Lung (tissue), 12 donors: ENCODE data around the gene TPX2. TPM values are rescaled to one million over a fixed set of nuclear protein-coding genes. Genes with fewer than 3 reads are reported as not detected.

ENCODE experiments used
- ATAC-seq: fragments of 200-7000 bp; cut with Tn5 transposase; one replicate; pipeline ENCODE4 v1.9.1; 2020; ENCODE audit warnings: moderate number of reproducible peaks; ENCODE audit not compliant: insufficient read depth, low FRiP score
- DNase-seq, 3 donors: peaks; one replicate each; pipeline ENCODE4 v3.0.0-alpha.2; 2013 to 2017
- H3K27ac ChIP-seq, 2 donors: one replicate each; pipeline ENCODE4 v1.5.1; 2013; ENCODE audit warnings: mild to moderate bottlenecking in 2 of 2, moderate library complexity in 2 of 2, control low read depth in 1 of 2, inconsistent platforms in 1 of 2, low read depth in 1 of 2, low read length in 1 of 2
- H3K27me3 ChIP-seq, 3 donors: one replicate each; pipeline ENCODE4 v1.5.1; 2013; ENCODE audit warnings: low read length in 2 of 3; ENCODE audit not compliant: control insufficient read depth in 3 of 3, insufficient read depth in 3 of 3
- H3K36me3 ChIP-seq, 4 donors: one replicate each; pipeline ENCODE4 v1.5.1; 2013; ENCODE audit warnings: low read length in 4 of 4, mild to moderate bottlenecking in 1 of 4, moderate library complexity in 1 of 4; ENCODE audit not compliant: control insufficient read depth in 4 of 4, insufficient read depth in 4 of 4
- H3K4me1 ChIP-seq, 5 donors: one replicate each; pipeline ENCODE4 v1.5.1; 2013; ENCODE audit warnings: low read length in 5 of 5, mild to moderate bottlenecking in 2 of 5, moderate library complexity in 1 of 5; ENCODE audit not compliant: control insufficient read depth in 5 of 5, insufficient read depth in 5 of 5
- H3K4me3 ChIP-seq: one replicate; pipeline ENCODE4 v1.5.1; 2013; ENCODE audit warnings: mild to moderate bottlenecking, control low read depth, moderate library complexity
- H3K9ac ChIP-seq, 2 donors: one replicate each; pipeline ENCODE4 v1.5.1; 2013; ENCODE audit warnings: low read length in 2 of 2, control low read depth in 1 of 2; ENCODE audit not compliant: insufficient read depth in 1 of 2
- H3K9me3 ChIP-seq, 4 donors: one replicate each; pipeline ENCODE4 v1.5.1; 2013; ENCODE audit warnings: low read length in 3 of 4, mild to moderate bottlenecking in 1 of 4, moderate library complexity in 1 of 4; ENCODE audit not compliant: control insufficient read depth in 4 of 4, insufficient read depth in 3 of 4
- CTCF ChIP-seq: IDR thresholded peaks from 2 replicates; pipeline ENCODE4 v1.5.1; 2012; ENCODE audit warnings: mild to moderate bottlenecking; ENCODE audit errors: control extremely low read depth, extremely low read depth
- WGBS, 2 donors: extraction: QIAGEN DNeasy Blood & Tissue Kit; methylation state at CpG; one replicate each; pipeline ENCODE4 v1.1.7; 2013; 5-methylcytosine and 5-hydroxymethylcytosine counted together
- polyA plus RNA-seq, 2 donors: library from polyadenylated mRNA; stranded (reverse); fragments of 200-250 nt; gene quantifications; one replicate each; pipeline ENCODE4 v1.2.1, GENCODE V29; 2013
- total RNA-seq, 2 donors: library from RNA; depleted of rRNA in 1 of 2; stranded (reverse); fragments of >200 nt in 1 of 2; gene quantifications; one replicate each; pipeline ENCODE4 v1.2.1, GENCODE V29; 2014 to 2021
- donor health status: control.
- donor health status: control.
- donor health status: Bipolar disorder and iron deficiency.
- donor health status: healthy.
- donor health status: DM: yes; HTN: yes; CAD: no.

TPX2 gene
- total and polyA plus RNA-seq, 4 donors, result 1.6 to 6.5 (median 2.0) TPM

DNA sequence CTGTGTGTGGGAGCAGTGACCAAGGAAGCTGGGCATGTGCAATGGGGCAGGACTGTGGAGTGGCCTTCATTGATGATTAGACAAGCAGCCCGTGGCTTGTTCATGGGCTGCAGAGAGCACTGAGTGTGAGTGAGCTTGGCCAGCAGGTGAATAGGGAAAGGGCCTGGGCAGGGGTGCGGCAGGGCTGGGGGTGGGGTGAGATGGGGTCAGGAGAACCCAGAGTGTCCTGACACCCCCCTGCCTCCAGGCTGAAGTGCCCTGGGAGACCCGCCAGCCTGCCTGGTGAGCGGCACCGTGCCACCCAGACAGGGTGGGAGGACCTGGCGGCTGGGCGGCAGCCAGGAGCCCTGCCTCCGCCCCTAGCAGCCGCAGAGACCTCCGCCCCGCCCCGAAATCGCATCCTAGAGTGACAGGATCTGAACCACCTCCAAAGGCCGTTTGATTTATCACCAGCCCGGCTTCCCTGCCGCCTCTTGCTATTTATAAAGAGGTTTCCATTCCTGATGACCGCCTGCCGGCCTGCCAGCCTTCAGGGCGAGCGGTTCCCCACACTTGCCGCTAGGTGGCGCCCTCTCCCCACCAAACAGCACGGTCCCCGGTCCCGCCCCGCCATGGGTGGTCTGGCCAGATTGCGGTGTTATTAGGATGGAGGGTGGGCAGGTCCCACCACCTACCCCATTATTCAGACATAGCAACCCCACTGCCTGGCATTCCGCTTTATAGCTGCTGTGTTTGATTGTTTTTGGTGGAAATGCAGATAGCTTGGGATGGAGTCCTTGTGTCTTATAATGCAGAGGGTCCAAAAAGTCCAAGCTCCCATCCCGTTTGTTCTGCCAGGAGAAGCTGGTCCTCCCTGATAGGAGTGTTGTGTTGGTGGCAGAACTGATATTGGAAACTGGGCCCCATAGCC, 83.6 kb downstream of the TPX2 start:
- Histone ChIP-seq H3K4me1 (peaks cover 0 to 15% (median 3%) of the 10 kb centered on the region in 5 donors), H3K9me3 (no peaks in the 10 kb centered on the region), H3K9ac (peak overlapping the region in 1 of 2 donors; percentile 51), H3K27ac (peak overlapping the region in 1 of 2 donors; percentile 16), H3K4me3 (no peak overlapping the region), H3K36me3 (no peaks in the 10 kb centered on the region), H3K27me3 (no peaks in the 10 kb centered on the region)
- 7% methylated on average over 21 to 29 of the region's 29 CpGs for WGBS, 2 donors
- DNase-seq (peak; percentile 82 to 87 (median 84)), ATAC-seq (peak; percentile 89)
- TF ChIP-seq CTCF, result peak; percentile 95

- Histone ChIP-seq H3K9ac (peak overlapping the region in 1 of 2 donors; percentile 51), H3K27me3 (no peaks in the 10 kb centered on the region), H3K27ac (no peak overlapping the region), H3K9me3 (no peaks in the 10 kb centered on the region), H3K4me1 (peaks cover 0 to 15% (median 3%) of the 10 kb centered on the region in 5 donors), H3K36me3 (no peaks in the 10 kb centered on the region), H3K4me3 (no peak overlapping the region)
- DNase-seq (peak; percentile 36 to 51 (median 50)), ATAC-seq (no peak)
- TF ChIP-seq CTCF, result no peak
- 63 to 68% methylated on average over 14 of the region's 14 CpGs for WGBS, 2 donors
Measured at GRCh38 chr20:31823360-31824124, 84.5 kb downstream of the TPX2 start.

DNA sequence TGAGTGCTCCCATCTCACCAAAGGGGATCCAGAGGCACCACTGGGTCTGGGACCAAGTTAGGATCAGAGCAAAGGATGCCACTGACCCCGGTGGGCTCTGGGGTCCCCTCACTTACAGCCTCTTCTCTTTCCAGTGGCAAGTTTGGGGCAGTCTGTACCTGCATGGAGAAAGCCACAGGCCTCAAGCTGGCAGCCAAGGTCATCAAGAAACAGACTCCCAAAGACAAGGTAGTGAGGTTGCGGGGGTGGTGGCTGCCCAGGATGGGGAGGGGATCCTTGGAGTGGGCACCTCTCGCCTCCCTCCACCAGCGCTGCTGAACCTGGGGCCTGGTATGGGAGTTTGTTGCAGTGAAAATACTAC, 85.0 kb downstream of the TPX2 start:
- Histone ChIP-seq H3K27ac (no peak overlapping the region), H3K4me3 (no peak overlapping the region), H3K9me3 (no peaks in the 10 kb centered on the region), H3K4me1 (peaks cover 0 to 15% (median 3%) of the 10 kb centered on the region in 5 donors), H3K36me3 (no peaks in the 10 kb centered on the region), H3K27me3 (no peaks in the 10 kb centered on the region), H3K9ac (no peak overlapping the region)
- DNase-seq (no peak), ATAC-seq (no peak)
- WGBS, 2 donors, result 91 to 92% methylated on average over 4 of the region's 4 CpGs
- no peak for TF ChIP-seq CTCF
